GM13977 (cell line): ENCODE measurements around the gene NR4A1.
A peak's percentile ranks its signal among the peaks of the same experiment; 100 is the strongest.

Source experiments
- DNase-seq: peaks from one replicate; pipeline ENCODE4 v3.0.0; 2012; ENCODE audit warnings: low spot score
- in situ Hi-C: fragments of 300-500 bp; cut with MboI; formaldehyde crosslinking; loops from one replicate; pipeline ENCODE4 v1.12.0; 2022; ENCODE audit warnings: low sequenced_read_pairs, low pct_unique_long_range_greater_than_20kb, mixed read lengths, inconsistent platforms; ENCODE audit not compliant: unreplicated experiment
- TF ChIP-seq, protein P1 (sequence below): IDR thresholded peaks from 2 replicates; pipeline ENCODE4 v1.5.1; 2012; ENCODE audit warnings: mild to moderate bottlenecking, control low read depth; ENCODE audit not compliant: insufficient read depth; ENCODE audit errors: extremely low read depth, missing control alignments

Gene NR4A1

GRCh38 chr12:52087961-52088820 is 36.9 kb downstream of the NR4A1 start:
- peak; percentile 45 for DNase-seq
- TF ChIP-seq, protein P1, sequence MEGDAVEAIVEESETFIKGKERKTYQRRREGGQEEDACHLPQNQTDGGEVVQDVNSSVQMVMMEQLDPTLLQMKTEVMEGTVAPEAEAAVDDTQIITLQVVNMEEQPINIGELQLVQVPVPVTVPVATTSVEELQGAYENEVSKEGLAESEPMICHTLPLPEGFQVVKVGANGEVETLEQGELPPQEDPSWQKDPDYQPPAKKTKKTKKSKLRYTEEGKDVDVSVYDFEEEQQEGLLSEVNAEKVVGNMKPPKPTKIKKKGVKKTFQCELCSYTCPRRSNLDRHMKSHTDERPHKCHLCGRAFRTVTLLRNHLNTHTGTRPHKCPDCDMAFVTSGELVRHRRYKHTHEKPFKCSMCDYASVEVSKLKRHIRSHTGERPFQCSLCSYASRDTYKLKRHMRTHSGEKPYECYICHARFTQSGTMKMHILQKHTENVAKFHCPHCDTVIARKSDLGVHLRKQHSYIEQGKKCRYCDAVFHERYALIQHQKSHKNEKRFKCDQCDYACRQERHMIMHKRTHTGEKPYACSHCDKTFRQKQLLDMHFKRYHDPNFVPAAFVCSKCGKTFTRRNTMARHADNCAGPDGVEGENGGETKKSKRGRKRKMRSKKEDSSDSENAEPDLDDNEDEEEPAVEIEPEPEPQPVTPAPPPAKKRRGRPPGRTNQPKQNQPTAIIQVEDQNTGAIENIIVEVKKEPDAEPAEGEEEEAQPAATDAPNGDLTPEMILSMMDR, result no peak
- in situ Hi-C loops, result loop anchor here (10.0 kb wide), 1 partner anchor 53 kb away; no protein-coding TSS in a partner anchor

GRCh38 chr12:52089491-52089890 is 38.2 kb downstream of the NR4A1 start:
- TF ChIP-seq, protein P1, result no peak
- in situ Hi-C loops, result loop anchor here (10.0 kb wide), 1 partner anchor 55 kb away; no protein-coding TSS in a partner anchor
- no peak for DNase-seq

- TF ChIP-seq, protein P1, result no peak
- DNase-seq, result peak; percentile 9
- in situ Hi-C loops, result no loop called here
These were observed 39.0 kb downstream of the NR4A1 start for GRCh38 chr12:52090291-52090690.

- DNase-seq, result peak; percentile 6
- in situ Hi-C loops, result no loop called here
- TF ChIP-seq, protein P1, result no peak
These were observed 39.8 kb downstream of the NR4A1 start for GRCh38 chr12:52091061-52091460.

- DNase-seq, result no peak
- TF ChIP-seq, protein P1, result no peak
- in situ Hi-C loops, result no loop called here
These were observed 40.6 kb downstream of the NR4A1 start for GRCh38 chr12:52091869-52092268.

DNA sequence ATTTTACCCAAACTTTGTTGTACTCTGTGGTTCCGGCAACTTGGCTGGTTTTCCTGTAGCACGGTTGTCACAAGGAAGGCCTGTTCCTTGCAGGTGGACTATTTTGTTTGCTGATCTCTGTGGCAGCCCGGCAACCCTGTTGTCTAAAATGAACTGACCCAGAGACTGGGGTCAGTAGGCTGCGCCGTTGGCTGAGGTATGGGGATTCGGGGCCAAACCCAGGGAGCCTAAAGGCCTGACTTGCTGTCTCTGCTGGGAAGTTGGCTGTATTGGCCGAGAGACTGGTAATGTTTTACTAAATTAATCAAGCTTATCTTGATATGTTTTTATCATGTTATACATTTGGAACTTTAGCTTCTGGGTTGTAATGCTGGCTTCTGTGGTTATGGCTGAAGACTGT is 42.1 kb downstream of the NR4A1 start:
- in situ Hi-C loops, result no loop called here
- no peak for DNase-seq
- TF ChIP-seq, protein P1, result no peak
